HCT116 (cell line): ENCODE results near the gene MRPL34. TPM values are rescaled to one million over a fixed set of nuclear protein-coding genes. Genes with fewer than 3 reads are reported as not detected.
"Not testable (repeated sequence)": the region's sequence is repeated elsewhere in the genome, so short reads cannot be mapped to it uniquely, and the experiment has no call there.

ENCODE experiments used
- ATAC-seq: fragments of 200-7000 bp; cut with Tn5 transposase; 2 replicates; pipeline ENCODE4 v1.9.1; 2020; ENCODE audit warnings: mild to moderate bottlenecking, moderate library complexity
- BruUV-seq: library from RNA; stranded (reverse); fragments of 400-500 nt; replicated peaks from 2 replicates; lab custom pipeline; 2021; lab: Mats Ljungman, UMichigan
- CTCF ChIA-PET: fragments of 300-600 bp; sonication (Branson Sonifier 250); formaldehyde crosslinking; loops from one replicate; lab custom pipeline; 2021; ENCODE audit warnings: antibody characterized with exemption; lab: Charles Lee
- POLR2A ChIA-PET: fragments of 300-600, 350-600 bp; sonication (Branson Sonifier 250); formaldehyde crosslinking; loops from one replicate; lab custom pipeline; 2021; ENCODE audit warnings: antibody characterized with exemption; lab: Charles Lee
- RAD21 ChIA-PET, 2 experiments: fragments of 300-600 bp; sonication (Branson Sonifier 250); formaldehyde crosslinking; loops; one replicate each; lab custom pipeline; 2023; ENCODE audit warnings: low total read pairs in 2 of 2; ENCODE audit not compliant: uncharacterized antibody in 2 of 2, unreplicated experiment in 2 of 2, low non-redundant PET in 1 of 2; lab: Charles Lee
- DNase-seq: peaks from one replicate; pipeline ENCODE4 v3.0.0-alpha.2; 2010; ENCODE audit warnings: low read depth, low spot score
- H2AFZ ChIP-seq: fragments of 200-600 bp; shearing (Covaris generic), sonication (generic); 2 replicates; pipeline ENCODE4 v1.6.1; 2017; ENCODE audit warnings: low read depth, mixed run types, mixed read lengths, antibody characterized with exemption, low read length; ENCODE audit not compliant: poor library complexity, severe bottlenecking
- H3K27ac ChIP-seq: 2 replicates; pipeline ENCODE4 v1.5.1; 2012; ENCODE audit warnings: low read depth, low read length
- H3K27me3 ChIP-seq: fragments of 200-600 bp; sonication (generic); 2 replicates; pipeline ENCODE4 v1.6.1; 2016; ENCODE audit warnings: mixed run types, low read length, mixed read lengths; ENCODE audit not compliant: insufficient read depth
- H3K36me3 ChIP-seq, 2 experiments: fragments of 200-500 bp in 1 of 2; fragments of 200-600 bp in 1 of 2; sonication (Bioruptor generic) in 1 of 2; sonication (generic) in 1 of 2; 2 replicates each; pipeline versions ENCODE4 v1.5.1 to v1.6.1; 2014 to 2016; ENCODE audit warnings: low read length in 2 of 2, inconsistent platforms in 1 of 2, mixed read lengths in 1 of 2, mixed run types in 1 of 2; ENCODE audit not compliant: insufficient read depth in 2 of 2, control insufficient read depth in 1 of 2
- H3K4me1 ChIP-seq, 2 experiments: fragments of 200-600 bp in 1 of 2; sonication (generic) in 1 of 2; 2 replicates each; pipeline versions ENCODE4 v1.5.1 to v1.6.1; 2012 to 2017; ENCODE audit warnings: low read length in 2 of 2, inconsistent platforms in 1 of 2, mild to moderate bottlenecking in 1 of 2, mixed read lengths in 1 of 2, mixed run types in 1 of 2, moderate library complexity in 1 of 2; ENCODE audit not compliant: insufficient read depth in 2 of 2, control insufficient read depth in 1 of 2
- H3K4me2 ChIP-seq: fragments of 200-600 bp; sonication (generic); 2 replicates; pipeline ENCODE4 v1.6.1; 2017; ENCODE audit warnings: mixed run types, low read length, mixed read lengths
- H3K4me3 ChIP-seq, 2 experiments: fragments of 200-600 bp in 1 of 2; sonication (generic) in 1 of 2; replicated peaks in 1 of 2; 2 replicates each; pipeline ENCODE4 v1.5.1; 2011 to 2016; ENCODE audit warnings: low read length in 2 of 2, control low read depth in 1 of 2, low read depth in 1 of 2, mild to moderate bottlenecking in 1 of 2, mixed read lengths in 1 of 2, mixed run types in 1 of 2
- H3K79me2 ChIP-seq: fragments of 200-600 bp; sonication (generic); 2 replicates; pipeline ENCODE4 v1.6.1; 2017; ENCODE audit warnings: mild to moderate bottlenecking, mixed run types, low read length, moderate library complexity, mixed read lengths; ENCODE audit not compliant: insufficient read depth
- H3K9ac ChIP-seq: fragments of 200-600 bp; sonication (generic); 2 replicates; pipeline ENCODE4 v1.6.1; 2016; ENCODE audit warnings: low read length, mixed read lengths
- H3K9me2 ChIP-seq: fragments of 200-600 bp; sonication (generic), shearing (Covaris generic); 2 replicates; pipeline ENCODE4 v1.6.1; 2017; ENCODE audit warnings: mixed run types, mild to moderate bottlenecking, moderate library complexity; ENCODE audit not compliant: insufficient read depth
- H3K9me3 ChIP-seq, 2 experiments: fragments of 200-500 bp in 1 of 2; fragments of 200-600 bp in 1 of 2; sonication (Bioruptor generic) in 1 of 2; sonication (generic) in 1 of 2; 2 replicates each; pipeline ENCODE4 v1.6.1; 2014 to 2017; ENCODE audit warnings: low read length in 2 of 2, mixed read lengths in 2 of 2, inconsistent platforms in 1 of 2, low read depth in 1 of 2, mild to moderate bottlenecking in 1 of 2, mixed run types in 1 of 2, moderate library complexity in 1 of 2; ENCODE audit not compliant: control insufficient read depth in 1 of 2, insufficient read depth in 1 of 2
- H4K20me1 ChIP-seq: fragments of 200-600 bp; sonication (generic), shearing (Covaris generic); 2 replicates; pipeline ENCODE4 v1.6.1; 2017; ENCODE audit warnings: mixed run types, mild to moderate bottlenecking, moderate library complexity; ENCODE audit not compliant: insufficient read depth
- ATF3 ChIP-seq: IDR thresholded peaks from 2 replicates; pipeline ENCODE4 v1.6.1; 2012
- CEBPB ChIP-seq: IDR thresholded peaks from 2 replicates; pipeline ENCODE4 v1.6.1; 2012; ENCODE audit warnings: low read depth
- CTCF ChIP-seq, 3 experiments: fragments of 200-600 bp in 1 of 3; sonication (generic) in 1 of 3; IDR thresholded peaks in 2 of 3; conservative IDR thresholded peaks in 1 of 3; 2 replicates each; pipeline ENCODE4 v1.5.1; 2012 to 2017; ENCODE audit warnings: low read depth in 2 of 3, low read length in 2 of 3, antibody characterized with exemption in 1 of 3, borderline replicate concordance in 1 of 3, control low read depth in 1 of 3, mild to moderate bottlenecking in 1 of 3, mixed read lengths in 1 of 3, mixed run types in 1 of 3, moderate library complexity in 1 of 3; ENCODE audit not compliant: insufficient read depth in 1 of 3
- FOSL1 ChIP-seq: IDR thresholded peaks from 2 replicates; pipeline ENCODE4 v1.6.1; 2012; ENCODE audit warnings: low read depth
- MAX ChIP-seq: IDR thresholded peaks from 2 replicates; pipeline ENCODE4 v1.6.1; 2012
- POLR2A ChIP-seq: IDR thresholded peaks from 2 replicates; pipeline ENCODE4 v1.7.0; 2011; ENCODE audit warnings: borderline replicate concordance; ENCODE audit not compliant: insufficient read depth, insufficient read length; ENCODE audit errors: extremely low read depth
- POLR2AphosphoS5 ChIP-seq: IDR thresholded peaks from 2 replicates; pipeline ENCODE4 v1.6.1; 2011; ENCODE audit warnings: mild to moderate bottlenecking, low read depth, low read length, moderate library complexity
- RAD21 ChIP-seq: IDR thresholded peaks from 2 replicates; pipeline ENCODE4 v1.6.1; 2012; ENCODE audit warnings: low read depth, mild to moderate bottlenecking
- SIN3A ChIP-seq: IDR thresholded peaks from 2 replicates; pipeline ENCODE4 v1.6.1; 2012; ENCODE audit warnings: low read depth
- SRF ChIP-seq: IDR thresholded peaks from 2 replicates; pipeline ENCODE4 v1.6.1; 2012; ENCODE audit warnings: low read depth
- TCF7L2 ChIP-seq: IDR thresholded peaks from 2 replicates; pipeline ENCODE4 v1.7.0; 2011; ENCODE audit warnings: borderline replicate concordance, inconsistent platforms; ENCODE audit not compliant: insufficient read depth, insufficient read length; ENCODE audit errors: extremely low read depth
- intact Hi-C: fragments of 100-400 bp; cut with micrococcal nuclease; formaldehyde crosslinking; loops from 2 replicates; pipeline ENCODE4 v1.10.0; 2022
- total RNA-seq: library from RNA; stranded (reverse); gene quantifications from one replicate; pipeline ENCODE4 v1.2.1, GENCODE V29; 2021; ENCODE audit not compliant: unreplicated experiment
- TF ChIP-seq, protein P1 (sequence below): IDR thresholded peaks from 2 replicates; pipeline ENCODE4 v1.6.1; 2012; ENCODE audit warnings: low read depth

Gene MRPL34
- total RNA-seq, 1 experiment from 2014 or later = 114 TPM

- peak overlapping the region; percentile 23; the same call in 1 of the 2 replicates for H3K27ac ChIP-seq
- H3K9me3 ChIP-seq, ATAC-seq, H2AFZ ChIP-seq, H3K36me3 ChIP-seq, DNase-seq, H3K27me3 ChIP-seq, H4K20me1 ChIP-seq, H3K4me3 ChIP-seq, H3K4me2 ChIP-seq, BruUV-seq, intact Hi-C loops, H3K9ac ChIP-seq, H3K9me2 ChIP-seq: not testable (repeated sequence)
- peaks cover 20 to 40% of the 10 kb centered on the region in 2 experiments for H3K4me1 ChIP-seq
- H3K79me2 ChIP-seq = peaks cover 37% of the 10 kb centered on the region
- ChIA-PET POLR2A (interaction anchor here (1.8 kb wide), 1 partner anchor 10 kb away, joined by 4 read pairs; the partner anchor contains the start of gene MRPL34), RAD21 (interaction anchor here in 1 of 2 experiments (0.8 kb wide), 1 partner anchor 10 kb away, joined by 3 read pairs; the partner anchor contains the start of gene MRPL34), CTCF (interaction anchor here (1.2 kb wide), 1 partner anchor 10 kb away, joined by 5 read pairs; the partner anchor contains the start of gene MRPL34)
Observed at GRCh38 chr19:17295551-17295950, 10.1 kb upstream of the MRPL34 start.

- intact Hi-C loops = no loop called here
- DNase-seq (no peak), ATAC-seq (no peak)
- H4K20me1 ChIP-seq = no peaks in the 10 kb centered on the region
- BruUV-seq = no TSS peak
- peak overlapping the region; percentile 20 for H3K4me2 ChIP-seq
- no peaks in the 10 kb centered on the region for H3K9me2 ChIP-seq
- H3K27ac ChIP-seq = peak overlapping the region; percentile 23; the same call in 1 of the 2 replicates
- ChIA-PET CTCF (interaction anchor here (0.6 to 1.2 kb wide), 2 partner anchors 9 to 90 kb away, joined by 3 read pairs; partner anchors contain the start of gene MRPL34), POLR2A (interaction anchor here (1.8 kb wide), 1 partner anchor 9 kb away, joined by 4 read pairs; the partner anchor contains the start of gene MRPL34), RAD21 (no interaction called here)
- no peak overlapping the region for H3K9ac ChIP-seq
- H3K4me1 ChIP-seq = peaks cover 20 to 34% of the 10 kb centered on the region in 2 experiments
- H2AFZ ChIP-seq = no peak overlapping the region
- H3K36me3 ChIP-seq = peaks cover 0 to 10% of the 10 kb centered on the region in 2 experiments; a peak in 2 of 4 replicates
- no peaks in the 10 kb centered on the region; a peak in 1 of 4 replicates for H3K9me3 ChIP-seq
- no peak overlapping the region for H3K4me3 ChIP-seq
- no peaks in the 10 kb centered on the region for H3K27me3 ChIP-seq
- H3K79me2 ChIP-seq = peaks cover 37% of the 10 kb centered on the region
- TF ChIP-seq RAD21 = peak; percentile 58
- no peak for TF ChIP-seq TCF7L2
- TF ChIP-seq MAX = 0 out of 2 replicates have a peak, but pooled peaks have one; percentile 14
- no peak for TF ChIP-seq POLR2A
- no peak for TF ChIP-seq CEBPB
- no peak; the same call in 1 of the 2 replicates for TF ChIP-seq FOSL1
- TF ChIP-seq POLR2AphosphoS5 = no peak
- TF ChIP-seq ATF3 = no peak
- peak in 2 of 3 experiments; percentile 21 to 48; a peak in 2 of 6 replicates for TF ChIP-seq CTCF (IDR thresholded peaks at IDR 0.05 in 2 of 3, conservative IDR thresholded peaks at IDR 0.05 in 1 of 3; ENCODE audit: borderline replicate concordance in 1 of 3, insufficient read depth in 1 of 3, low read depth in 2 of 3, low read length in 2 of 3)
- TF ChIP-seq SIN3A = no peak
- TF ChIP-seq SRF = no peak
- TF ChIP-seq, protein P1, sequence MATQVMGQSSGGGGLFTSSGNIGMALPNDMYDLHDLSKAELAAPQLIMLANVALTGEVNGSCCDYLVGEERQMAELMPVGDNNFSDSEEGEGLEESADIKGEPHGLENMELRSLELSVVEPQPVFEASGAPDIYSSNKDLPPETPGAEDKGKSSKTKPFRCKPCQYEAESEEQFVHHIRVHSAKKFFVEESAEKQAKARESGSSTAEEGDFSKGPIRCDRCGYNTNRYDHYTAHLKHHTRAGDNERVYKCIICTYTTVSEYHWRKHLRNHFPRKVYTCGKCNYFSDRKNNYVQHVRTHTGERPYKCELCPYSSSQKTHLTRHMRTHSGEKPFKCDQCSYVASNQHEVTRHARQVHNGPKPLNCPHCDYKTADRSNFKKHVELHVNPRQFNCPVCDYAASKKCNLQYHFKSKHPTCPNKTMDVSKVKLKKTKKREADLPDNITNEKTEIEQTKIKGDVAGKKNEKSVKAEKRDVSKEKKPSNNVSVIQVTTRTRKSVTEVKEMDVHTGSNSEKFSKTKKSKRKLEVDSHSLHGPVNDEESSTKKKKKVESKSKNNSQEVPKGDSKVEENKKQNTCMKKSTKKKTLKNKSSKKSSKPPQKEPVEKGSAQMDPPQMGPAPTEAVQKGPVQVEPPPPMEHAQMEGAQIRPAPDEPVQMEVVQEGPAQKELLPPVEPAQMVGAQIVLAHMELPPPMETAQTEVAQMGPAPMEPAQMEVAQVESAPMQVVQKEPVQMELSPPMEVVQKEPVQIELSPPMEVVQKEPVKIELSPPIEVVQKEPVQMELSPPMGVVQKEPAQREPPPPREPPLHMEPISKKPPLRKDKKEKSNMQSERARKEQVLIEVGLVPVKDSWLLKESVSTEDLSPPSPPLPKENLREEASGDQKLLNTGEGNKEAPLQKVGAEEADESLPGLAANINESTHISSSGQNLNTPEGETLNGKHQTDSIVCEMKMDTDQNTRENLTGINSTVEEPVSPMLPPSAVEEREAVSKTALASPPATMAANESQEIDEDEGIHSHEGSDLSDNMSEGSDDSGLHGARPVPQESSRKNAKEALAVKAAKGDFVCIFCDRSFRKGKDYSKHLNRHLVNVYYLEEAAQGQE = no peak
Observed at GRCh38 chr19:17296273-17296672, 9.4 kb upstream of the MRPL34 start.
